Tibial nerve (tissue), 4 donors: ENCODE results near the gene NR1H4.

Experiments used
- EP300 ChIP-seq, 2 donors: sonication (generic); formaldehyde crosslinking; IDR thresholded peaks; one replicate each; pipeline ENCODE4 v1.6.1; 2017; ENCODE audit warnings: antibody characterized with exemption in 2 of 2, mild to moderate bottlenecking in 1 of 2
- POLR2A ChIP-seq, 2 donors: fragments of 450-650 bp; IDR thresholded peaks; one replicate each; pipeline ENCODE4 v1.6.1; 2017; ENCODE audit warnings: antibody characterized with exemption in 2 of 2, mild to moderate bottlenecking in 2 of 2, moderate library complexity in 2 of 2
- TF ChIP-seq, protein P1 (sequence below), 5 experiments: fragments of 200-600 bp in 3 of 5; fragments of 450-650 bp in 2 of 5; sonication (generic) in 3 of 5; IDR thresholded peaks; one replicate each; pipeline ENCODE4 v1.5.1; 2016 to 2019; ENCODE audit warnings: antibody characterized with exemption in 5 of 5, mild to moderate bottlenecking in 3 of 5, moderate library complexity in 2 of 5

DNA sequence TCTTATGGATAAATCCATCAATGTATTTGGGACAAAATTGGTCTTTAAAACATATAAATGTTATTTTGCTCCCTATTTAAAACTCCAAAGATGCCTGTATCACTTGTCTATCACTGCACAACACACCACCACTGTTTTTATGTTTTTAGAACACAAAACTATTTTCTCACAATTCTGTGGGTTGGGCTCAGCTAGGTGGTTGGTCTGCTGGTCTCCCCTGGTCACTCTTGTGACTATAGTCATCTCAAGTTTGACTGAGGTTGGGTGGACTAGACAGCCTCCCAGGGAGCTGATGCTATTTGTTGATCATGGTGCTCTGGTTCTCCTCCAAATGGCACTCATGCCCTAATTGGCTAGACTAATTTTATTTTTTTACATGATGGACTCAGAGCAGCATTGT, 39.5 kb upstream of the NR1H4 start:
- TF ChIP-seq, protein P1, sequence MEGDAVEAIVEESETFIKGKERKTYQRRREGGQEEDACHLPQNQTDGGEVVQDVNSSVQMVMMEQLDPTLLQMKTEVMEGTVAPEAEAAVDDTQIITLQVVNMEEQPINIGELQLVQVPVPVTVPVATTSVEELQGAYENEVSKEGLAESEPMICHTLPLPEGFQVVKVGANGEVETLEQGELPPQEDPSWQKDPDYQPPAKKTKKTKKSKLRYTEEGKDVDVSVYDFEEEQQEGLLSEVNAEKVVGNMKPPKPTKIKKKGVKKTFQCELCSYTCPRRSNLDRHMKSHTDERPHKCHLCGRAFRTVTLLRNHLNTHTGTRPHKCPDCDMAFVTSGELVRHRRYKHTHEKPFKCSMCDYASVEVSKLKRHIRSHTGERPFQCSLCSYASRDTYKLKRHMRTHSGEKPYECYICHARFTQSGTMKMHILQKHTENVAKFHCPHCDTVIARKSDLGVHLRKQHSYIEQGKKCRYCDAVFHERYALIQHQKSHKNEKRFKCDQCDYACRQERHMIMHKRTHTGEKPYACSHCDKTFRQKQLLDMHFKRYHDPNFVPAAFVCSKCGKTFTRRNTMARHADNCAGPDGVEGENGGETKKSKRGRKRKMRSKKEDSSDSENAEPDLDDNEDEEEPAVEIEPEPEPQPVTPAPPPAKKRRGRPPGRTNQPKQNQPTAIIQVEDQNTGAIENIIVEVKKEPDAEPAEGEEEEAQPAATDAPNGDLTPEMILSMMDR (IDR thresholded peaks at IDR 0.05), result no peak
- TF ChIP-seq POLR2A (IDR thresholded peaks at IDR 0.05) (no peak), EP300 (IDR thresholded peaks at IDR 0.05) (no peak)
